Body of pancreas (tissue), 4 donors: ENCODE results near the gene PARL. TPM values are rescaled to one million over a fixed set of nuclear protein-coding genes. Genes with fewer than 3 reads are reported as not detected.

Experiments
- ATAC-seq: fragments of 150-250 bp; one replicate; pipeline ENCODE4 v1.9.1; 2016
- DNase-seq, 4 donors: peaks; one replicate each; pipeline ENCODE4 v3.0.0-alpha.2; 2019
- H3K27ac ChIP-seq, 4 donors: fragments of 200-600 bp; sonication (generic); 1 replicate in 3 of 4; 2 replicates in 1 of 4; pipeline versions ENCODE4 v1.5.1 to v1.6.1; 2016 to 2019; ENCODE audit warnings: mild to moderate bottlenecking in 1 of 4, mixed read lengths in 1 of 4, moderate library complexity in 1 of 4
- H3K27me3 ChIP-seq, 2 donors: fragments of 200-600 bp; sonication (generic); one replicate each; pipeline ENCODE4 v1.6.0; 2016; ENCODE audit warnings: mild to moderate bottlenecking in 1 of 2
- H3K36me3 ChIP-seq, 2 donors: fragments of 200-600 bp; sonication (generic); replicated peaks in 1 of 2; 2 replicates each; pipeline ENCODE4 v1.5.1; 2016; ENCODE audit warnings: low read depth in 2 of 2; ENCODE audit not compliant: insufficient read depth in 1 of 2
- H3K4me1 ChIP-seq: fragments of 200-600 bp; sonication (generic); one replicate; pipeline ENCODE4 v1.6.0; 2016
- H3K4me3 ChIP-seq, 2 donors: fragments of 200-600 bp; sonication (generic); 1 replicate in 1 of 2; 2 replicates in 1 of 2; pipeline ENCODE4 v1.5.1; 2016 to 2019
- H3K9me3 ChIP-seq, 3 donors: fragments of 200-600 bp; sonication (generic); 1 replicate in 2 of 3; 2 replicates in 1 of 3; pipeline ENCODE4 v1.5.1; 2016
- CTCF ChIP-seq, 7 experiments: fragments of 450-650 bp in 4 of 7; fragments of 200-600 bp in 3 of 7; sonication (generic) in 3 of 7; IDR thresholded peaks; one replicate each; pipeline ENCODE4 v1.5.1; 2016 to 2019; ENCODE audit warnings: antibody characterized with exemption in 7 of 7
- POLR2A ChIP-seq, 3 donors: fragments of 450-650 bp; IDR thresholded peaks; one replicate each; pipeline ENCODE4 v1.6.1; 2016; ENCODE audit warnings: antibody characterized with exemption in 3 of 3, mild to moderate bottlenecking in 2 of 3
- WGBS, 2 donors: methylation state at CpG; one replicate each; pipeline ENCODE4 v1.1.5; 2017; 5-methylcytosine and 5-hydroxymethylcytosine counted together
- intact Hi-C: fragments of 100-400 bp; cut with DNase I; formaldehyde crosslinking; loops from one replicate; pipeline ENCODE4 v1.15.1; 2023
- total RNA-seq, 2 donors: library from RNA; depleted of rRNA; stranded (reverse); fragments of >200 nt; gene quantifications; one replicate each; pipeline ENCODE4 v1.1.0, GENCODE V29; 2016

Gene PARL
- total RNA-seq, 2 donors from 2014 or later = 25.4 to 34.6 TPM

- ATAC-seq (no peak), DNase-seq (no peak)
- WGBS, 2 donors = 41 to 44% methylated on average over 11 of the region's 11 CpGs
- H3K36me3 ChIP-seq = no peaks in the 10 kb centered on the region
- no peaks in the 10 kb centered on the region for H3K27me3 ChIP-seq
- H3K4me3 ChIP-seq = no peak overlapping the region
- TF ChIP-seq POLR2A (IDR thresholded peaks at IDR 0.05) = no peak
- no peak for TF ChIP-seq CTCF (IDR thresholded peaks at IDR 0.05)
- intact Hi-C loops = loop anchor here (5.0 to 10.0 kb wide), 2 partner anchors 119 to 647 kb away; partner anchors contain the start of gene ABCC5
- no peak overlapping the region for H3K27ac ChIP-seq
- no peaks in the 10 kb centered on the region for H3K4me1 ChIP-seq
- no peaks in the 10 kb centered on the region for H3K9me3 ChIP-seq
Measured at GRCh38 chr3:183898028-183898431, 13.3 kb upstream of the PARL start.

- TF ChIP-seq CTCF (IDR thresholded peaks at IDR 0.05) = no peak
- TF ChIP-seq POLR2A (IDR thresholded peaks at IDR 0.05) = no peak
- Histone ChIP-seq H3K27ac (no peak overlapping the region), H3K36me3 (no peaks in the 10 kb centered on the region), H3K9me3 (no peaks in the 10 kb centered on the region), H3K4me3 (no peak overlapping the region), H3K4me1 (no peaks in the 10 kb centered on the region), H3K27me3 (no peaks in the 10 kb centered on the region)
- DNase-seq = no peak
- intact Hi-C loops = loop anchor here (5.0 to 10.0 kb wide), 2 partner anchors 120 to 647 kb away; partner anchors contain the start of gene ABCC5
- 74 to 87% methylated on average over 4 of the region's 4 CpGs for WGBS, 2 donors
- ATAC-seq = no peak
Measured at GRCh38 chr3:183897606-183898005, 12.9 kb upstream of the PARL start.

GRCh38 chr3:183896610-183897009 lies 11.9 kb upstream of the PARL start:
- no peaks in the 10 kb centered on the region for H3K4me1 ChIP-seq
- intact Hi-C loops = loop anchor here (5.0 to 10.0 kb wide), 2 partner anchors 121 to 648 kb away; partner anchors contain the start of gene ABCC5
- no peak for DNase-seq
- H3K27me3 ChIP-seq = no peaks in the 10 kb centered on the region
- H3K36me3 ChIP-seq = no peaks in the 10 kb centered on the region
- 23 to 28% methylated on average over 2 of the region's 2 CpGs for WGBS, 2 donors
- ATAC-seq = no peak
- no peak overlapping the region for H3K4me3 ChIP-seq
- no peak for TF ChIP-seq POLR2A (IDR thresholded peaks at IDR 0.05)
- no peak for TF ChIP-seq CTCF (IDR thresholded peaks at IDR 0.05)
- H3K27ac ChIP-seq = no peak overlapping the region
- H3K9me3 ChIP-seq = no peaks in the 10 kb centered on the region

- 59% methylated on average over 3 of the region's 3 CpGs; no CpG with 5 or more reads in 1 of the 2 donors for WGBS, 2 donors
- Histone ChIP-seq H3K36me3 (no peaks in the 10 kb centered on the region), H3K27me3 (no peaks in the 10 kb centered on the region), H3K4me3 (no peak overlapping the region), H3K9me3 (no peaks in the 10 kb centered on the region), H3K27ac (no peak overlapping the region), H3K4me1 (no peaks in the 10 kb centered on the region)
- DNase-seq (no peak), ATAC-seq (no peak)
- intact Hi-C loops = loop anchor here (5.0 to 10.0 kb wide), 2 partner anchors 121 to 649 kb away; partner anchors contain the start of gene ABCC5
- TF ChIP-seq POLR2A (IDR thresholded peaks at IDR 0.05) = no peak
- TF ChIP-seq CTCF (IDR thresholded peaks at IDR 0.05) = no peak
Measured at GRCh38 chr3:183896184-183896583, 11.5 kb upstream of the PARL start.

- TF ChIP-seq CTCF (IDR thresholded peaks at IDR 0.05) = no peak
- no peak for TF ChIP-seq POLR2A (IDR thresholded peaks at IDR 0.05)
- Histone ChIP-seq H3K27me3 (no peaks in the 10 kb centered on the region), H3K36me3 (no peaks in the 10 kb centered on the region), H3K27ac (no peak overlapping the region), H3K4me3 (no peak overlapping the region), H3K4me1 (no peaks in the 10 kb centered on the region), H3K9me3 (no peaks in the 10 kb centered on the region)
- intact Hi-C loops = loop anchor here (5.0 to 10.0 kb wide), 2 partner anchors 122 to 649 kb away; partner anchors contain the start of gene ABCC5
- no peak for ATAC-seq
- 67 to 74% methylated on average over 5 to 6 of the region's 6 CpGs for WGBS, 2 donors
- no peak for DNase-seq
Measured at GRCh38 chr3:183895774-183896173, 11.1 kb upstream of the PARL start.
